A673 (cell line): Measurements from ENCODE around the gene TMEM161B. TPM values are rescaled to one million over a fixed set of nuclear protein-coding genes. Genes with fewer than 3 reads are reported as not detected.
"Not testable (repeated sequence)": the region's sequence is repeated elsewhere in the genome, so short reads cannot be mapped to it uniquely, and the experiment has no call there.

Source experiments
- BruUV-seq: library from RNA; stranded (reverse); fragments of 400-500 nt; replicated peaks from 2 replicates; lab custom pipeline; 2021; lab: Mats Ljungman, UMichigan
- CTCF ChIA-PET: fragments of 300-600 bp; sonication (Branson Sonifier 250); formaldehyde crosslinking; loops from one replicate; lab custom pipeline; 2022; ENCODE audit warnings: antibody characterized with exemption; lab: Charles Lee
- POLR2A ChIA-PET: fragments of 300-600 bp; sonication (Branson Sonifier 250); formaldehyde crosslinking; loops from one replicate; lab custom pipeline; 2022; ENCODE audit warnings: antibody characterized with exemption; ENCODE audit not compliant: low non-redundant PET; lab: Charles Lee
- DNase-seq: peaks from one replicate; pipeline ENCODE4 v3.0.0-alpha.2; 2015; ENCODE audit warnings: low spot score
- H3K27ac ChIP-seq: fragments of 200-600 bp; sonication (generic); 2 replicates; pipeline ENCODE4 v1.5.1; 2016; ENCODE audit warnings: mixed run types, low read depth, mild to moderate bottlenecking, mixed read lengths, antibody characterized with exemption, low read length; ENCODE audit not compliant: poor library complexity, severe bottlenecking
- H3K27me3 ChIP-seq: fragments of 200-600 bp; sonication (generic); replicated peaks from 2 replicates; pipeline ENCODE4 v1.6.1; 2017; ENCODE audit warnings: mixed run types, low read depth, mild to moderate bottlenecking, mixed read lengths, antibody characterized with exemption, low read length; ENCODE audit not compliant: insufficient read depth, poor library complexity
- H3K36me3 ChIP-seq: fragments of 200-600 bp; sonication (generic); 2 replicates; pipeline ENCODE4 v1.6.1; 2016; ENCODE audit warnings: mixed run types, mild to moderate bottlenecking, mixed read lengths, antibody characterized with exemption, low read length; ENCODE audit not compliant: insufficient read depth, poor library complexity, severe bottlenecking
- H3K4me1 ChIP-seq: fragments of 200-600 bp; sonication (generic); 2 replicates; pipeline ENCODE4 v1.6.1; 2017; ENCODE audit warnings: mixed run types, mild to moderate bottlenecking, mixed read lengths, antibody characterized with exemption, low read length; ENCODE audit not compliant: insufficient read depth, poor library complexity, severe bottlenecking
- H3K4me3 ChIP-seq: fragments of 200-600 bp; sonication (generic); 2 replicates; pipeline ENCODE4 v1.5.1; 2016; ENCODE audit warnings: low read depth, mixed run types, mild to moderate bottlenecking, mixed read lengths, low read length; ENCODE audit not compliant: poor library complexity, severe bottlenecking
- H3K9me3 ChIP-seq: fragments of 200-600 bp; sonication (generic); 2 replicates; pipeline ENCODE4 v1.6.1; 2016; ENCODE audit warnings: mixed run types, low read depth, mild to moderate bottlenecking, mixed read lengths, antibody characterized with exemption, low read length; ENCODE audit not compliant: poor library complexity, severe bottlenecking
- CTCF ChIP-seq: fragments of 300-800, 200-600 bp; sonication (generic); conservative IDR thresholded peaks from 2 replicates; pipeline ENCODE4 v1.5.1; 2017; ENCODE audit warnings: low read depth, mild to moderate bottlenecking, antibody characterized with exemption, low read length, moderate library complexity, mixed read lengths
- EZH2 ChIP-seq: fragments of 200-600 bp; sonication (generic); IDR thresholded peaks from 2 replicates; pipeline ENCODE4 v1.6.1; 2017; ENCODE audit warnings: borderline replicate concordance, low read depth, mild to moderate bottlenecking, mixed read lengths, antibody characterized with exemption, low read length; ENCODE audit not compliant: poor library complexity, severe bottlenecking
- intact Hi-C: fragments of 100-400 bp; cut with micrococcal nuclease; formaldehyde crosslinking; loops from one replicate; pipeline ENCODE4 v1.10.0; 2022; ENCODE audit not compliant: unreplicated experiment
- total RNA-seq: library from RNA; stranded (reverse); gene quantifications from 2 replicates; pipeline ENCODE4 v1.2.3, GENCODE V29; 2021

Gene TMEM161B
- total RNA-seq, 1 experiment from 2014 or later, result 20.7 TPM

GRCh38 chr5:88193896-88194295 lies 74.7 kb downstream of the TMEM161B start:
- TF ChIP-seq CTCF (no peak), EZH2 (no peak)
- ChIA-PET CTCF (no interaction called here), POLR2A (no interaction called here)
- no peak for DNase-seq
- Histone ChIP-seq H3K27ac (no peak overlapping the region), H3K36me3 (no peaks in the 10 kb centered on the region), H3K4me3 (no peak overlapping the region), H3K4me1 (no peaks in the 10 kb centered on the region), H3K9me3 (peaks cover 7% of the 10 kb centered on the region), H3K27me3 (no peaks in the 10 kb centered on the region)
- no TSS peak for BruUV-seq
- intact Hi-C loops, result no loop called here

GRCh38 chr5:88190106-88190834 lies 78.4 kb downstream of the TMEM161B start:
- intact Hi-C loops, result no loop called here
- no peak for TF ChIP-seq EZH2
- TF ChIP-seq CTCF, result no peak
- POLR2A ChIA-PET, result no interaction called here
- Histone ChIP-seq H3K27ac (no peak overlapping the region), H3K27me3 (no peaks in the 10 kb centered on the region), H3K36me3 (no peaks in the 10 kb centered on the region), H3K4me3 (no peak overlapping the region), H3K4me1 (no peaks in the 10 kb centered on the region), H3K9me3 (peaks cover 21% of the 10 kb centered on the region)
- no TSS peak for BruUV-seq
- no peak for DNase-seq
- CTCF ChIA-PET, result no interaction called here

- DNase-seq, CTCF ChIA-PET: not testable (repeated sequence)
Observed at GRCh38 chr5:88189484-88189883, 79.2 kb downstream of the TMEM161B start.

More at GRCh38 chr5:88189484-88189883, 79.2 kb downstream of the TMEM161B start:
- H3K4me1 ChIP-seq, BruUV-seq, H3K27me3 ChIP-seq, H3K4me3 ChIP-seq, POLR2A ChIA-PET, intact Hi-C loops, H3K27ac ChIP-seq, H3K36me3 ChIP-seq: not testable (repeated sequence)
- peaks cover 21% of the 10 kb centered on the region for H3K9me3 ChIP-seq
